Endodermal cell (in vitro differentiated cells): Measurements from ENCODE around the gene STAC. TPM values are rescaled to one million over a fixed set of nuclear protein-coding genes. Genes with fewer than 3 reads are reported as not detected.
"Not testable (repeated sequence)": the region's sequence is repeated elsewhere in the genome, so short reads cannot be mapped to it uniquely, and the experiment has no call there.

Experiments
- DNase-seq: peaks from one replicate; pipeline ENCODE4 v3.0.0-alpha.2; 2017
- H3K27ac ChIP-seq: 2 replicates; pipeline ENCODE4 v1.5.1; 2013; ENCODE audit warnings: mild to moderate bottlenecking, low read depth, low read length, moderate library complexity
- H3K27me3 ChIP-seq: 2 replicates; pipeline ENCODE4 v1.6.1; 2013; ENCODE audit warnings: mild to moderate bottlenecking, low read length, moderate library complexity; ENCODE audit not compliant: insufficient read depth, control insufficient read depth, poor library complexity, severe bottlenecking
- H3K36me3 ChIP-seq: 2 replicates; pipeline ENCODE4 v1.7.0; 2013; ENCODE audit warnings: mild to moderate bottlenecking, low read length, moderate library complexity; ENCODE audit not compliant: control insufficient read depth, insufficient read depth
- H3K4me1 ChIP-seq: one replicate; pipeline ENCODE4 v1.7.0; 2013; ENCODE audit warnings: low read length; ENCODE audit not compliant: control insufficient read depth, insufficient read depth
- H3K4me3 ChIP-seq: 2 replicates; pipeline ENCODE4 v1.5.1; 2013; ENCODE audit warnings: mild to moderate bottlenecking, low read length, moderate library complexity
- H3K9ac ChIP-seq: 2 replicates; pipeline ENCODE4 v1.6.1; 2013; ENCODE audit warnings: mild to moderate bottlenecking, low read length, moderate library complexity; ENCODE audit not compliant: poor library complexity, severe bottlenecking; ENCODE audit errors: extremely low read depth
- H3K9me3 ChIP-seq: 2 replicates; pipeline ENCODE4 v1.6.1; 2013; ENCODE audit warnings: mild to moderate bottlenecking, low read length, moderate library complexity; ENCODE audit not compliant: control insufficient read depth
- H3K27ac Mint-ChIP-seq: 2 replicates; pipeline ENCODE4 v1.8.0; 2020; ENCODE audit warnings: mixed read lengths
- H3K27me3 Mint-ChIP-seq: 2 replicates; pipeline ENCODE4 v1.8.0; 2021; ENCODE audit warnings: mild to moderate bottlenecking, mixed read lengths; ENCODE audit not compliant: insufficient read depth
- H3K36me3 Mint-ChIP-seq: 2 replicates; pipeline ENCODE4 v1.8.0; 2020; ENCODE audit warnings: low read depth, mixed read lengths
- H3K4me1 Mint-ChIP-seq: 2 replicates; pipeline ENCODE4 v1.8.0; 2020; ENCODE audit warnings: mixed read lengths
- H3K4me3 Mint-ChIP-seq: 2 replicates; pipeline ENCODE4 v1.8.0; 2020; ENCODE audit warnings: mild to moderate bottlenecking, moderate library complexity, mixed read lengths
- H3K9me3 Mint-ChIP-seq: 2 replicates; pipeline ENCODE4 v1.8.0; 2020; ENCODE audit warnings: mild to moderate bottlenecking, mixed read lengths
- WGBS, 2 experiments: methylation state at CpG; one replicate each; pipeline versions ENCODE4 v1.1.5 to v1.1.7; 2013; ENCODE audit warnings: missing lambda C conversion rate in 2 of 2, mixed read lengths in 1 of 2; ENCODE audit not compliant: insufficient coverage in 1 of 2, insufficient read length in 1 of 2; 5-methylcytosine and 5-hydroxymethylcytosine counted together
- total RNA-seq, 2 donors: library from RNA; stranded (reverse); fragmentation: NEBNext Ultra II Directional in 1 of 2; extraction: Animal tissue kit (Norgen Biotek cat#: 25700) in 1 of 2; gene quantifications; 2 replicates in 1 of 2; 3 replicates in 1 of 2; pipeline ENCODE4 v1.2.1, GENCODE V29; 2021
- TF ChIP-seq, protein P1 (sequence below): fragments of 200-600 bp; sonication (generic); conservative IDR thresholded peaks from 2 replicates; pipeline ENCODE4 v1.5.0; 2021; ENCODE audit warnings: antibody characterized with exemption, mild to moderate bottlenecking

The STAC gene
- total RNA-seq, 2 donors from 2014 or later: 0.80 to 1.2 TPM

DNA sequence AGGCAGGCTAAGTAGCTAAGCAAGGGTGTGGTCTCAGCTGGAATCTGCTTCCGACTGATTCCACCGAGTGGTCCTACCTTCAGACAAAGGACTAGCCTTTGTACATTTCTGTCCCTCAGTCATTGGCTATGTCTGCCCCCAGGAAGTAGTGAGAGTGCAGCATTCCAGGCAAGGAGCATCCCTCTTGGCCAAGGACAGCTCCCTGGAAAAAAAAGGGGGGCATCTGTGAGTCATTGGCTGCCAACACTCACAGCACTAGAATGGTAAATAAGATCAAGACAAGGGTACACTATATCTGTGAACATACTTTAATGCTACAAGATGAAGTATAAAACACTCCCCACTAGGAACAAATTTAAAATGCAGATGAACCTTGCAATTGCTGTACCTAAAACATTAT, 66.8 kb downstream of the STAC start:
- no peak overlapping the region for H3K4me3 Mint-ChIP-seq
- Histone ChIP-seq H3K27ac (peak overlapping the region; percentile 63), H3K9ac (no peak overlapping the region), H3K27me3 (no peaks in the 10 kb centered on the region), H3K36me3 (no peaks in the 10 kb centered on the region), H3K9me3 (no peaks in the 10 kb centered on the region), H3K4me3 (no peak overlapping the region), H3K4me1 (no peaks in the 10 kb centered on the region)
- TF ChIP-seq, protein P1, sequence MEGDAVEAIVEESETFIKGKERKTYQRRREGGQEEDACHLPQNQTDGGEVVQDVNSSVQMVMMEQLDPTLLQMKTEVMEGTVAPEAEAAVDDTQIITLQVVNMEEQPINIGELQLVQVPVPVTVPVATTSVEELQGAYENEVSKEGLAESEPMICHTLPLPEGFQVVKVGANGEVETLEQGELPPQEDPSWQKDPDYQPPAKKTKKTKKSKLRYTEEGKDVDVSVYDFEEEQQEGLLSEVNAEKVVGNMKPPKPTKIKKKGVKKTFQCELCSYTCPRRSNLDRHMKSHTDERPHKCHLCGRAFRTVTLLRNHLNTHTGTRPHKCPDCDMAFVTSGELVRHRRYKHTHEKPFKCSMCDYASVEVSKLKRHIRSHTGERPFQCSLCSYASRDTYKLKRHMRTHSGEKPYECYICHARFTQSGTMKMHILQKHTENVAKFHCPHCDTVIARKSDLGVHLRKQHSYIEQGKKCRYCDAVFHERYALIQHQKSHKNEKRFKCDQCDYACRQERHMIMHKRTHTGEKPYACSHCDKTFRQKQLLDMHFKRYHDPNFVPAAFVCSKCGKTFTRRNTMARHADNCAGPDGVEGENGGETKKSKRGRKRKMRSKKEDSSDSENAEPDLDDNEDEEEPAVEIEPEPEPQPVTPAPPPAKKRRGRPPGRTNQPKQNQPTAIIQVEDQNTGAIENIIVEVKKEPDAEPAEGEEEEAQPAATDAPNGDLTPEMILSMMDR: no peak
- 77 to 96% methylated on average over 2 of the region's 2 CpGs for WGBS, 2 experiments
- H3K9me3 Mint-ChIP-seq: no peaks in the 10 kb centered on the region
- no peaks in the 10 kb centered on the region for H3K36me3 Mint-ChIP-seq
- H3K27ac Mint-ChIP-seq: no peak overlapping the region
- H3K27me3 Mint-ChIP-seq: no peaks in the 10 kb centered on the region
- peaks cover 2% of the 10 kb centered on the region for H3K4me1 Mint-ChIP-seq
- no peak for DNase-seq

DNA sequence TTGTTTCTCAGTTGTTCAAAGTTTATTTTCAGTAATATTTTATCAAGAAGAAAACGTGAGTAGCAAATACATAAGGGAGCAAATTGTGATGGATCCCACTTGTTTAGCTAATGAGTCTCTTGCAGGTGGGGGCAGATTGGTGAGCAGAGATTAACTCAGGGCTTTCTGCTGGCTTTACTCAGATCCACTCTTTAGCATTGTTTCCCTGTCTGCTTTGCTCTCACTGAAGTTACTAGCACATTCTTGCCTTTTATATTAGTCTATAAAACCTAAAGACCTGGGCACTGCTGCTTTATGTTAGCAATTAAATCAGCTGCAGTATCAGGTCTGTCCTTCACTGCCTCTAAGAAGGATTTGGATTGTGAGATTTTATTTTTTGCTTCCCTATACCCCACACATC, 71.5 kb downstream of the STAC start:
- DNase-seq: no peak
- Mint-ChIP-seq H3K4me1 (no peaks in the 10 kb centered on the region), H3K36me3 (no peaks in the 10 kb centered on the region), H3K4me3 (no peak overlapping the region), H3K27ac (no peak overlapping the region), H3K9me3 (peaks cover 6% of the 10 kb centered on the region), H3K27me3 (no peaks in the 10 kb centered on the region)
- TF ChIP-seq, protein P1: no peak
- Histone ChIP-seq H3K9me3 (no peaks in the 10 kb centered on the region), H3K36me3 (no peaks in the 10 kb centered on the region), H3K4me3 (no peak overlapping the region), H3K27ac (no peak overlapping the region), H3K4me1 (no peaks in the 10 kb centered on the region), H3K27me3 (no peaks in the 10 kb centered on the region), H3K9ac (no peak overlapping the region)
- 67 to 70% methylated on average over 1 of the region's 1 CpG for WGBS, 2 experiments

DNA sequence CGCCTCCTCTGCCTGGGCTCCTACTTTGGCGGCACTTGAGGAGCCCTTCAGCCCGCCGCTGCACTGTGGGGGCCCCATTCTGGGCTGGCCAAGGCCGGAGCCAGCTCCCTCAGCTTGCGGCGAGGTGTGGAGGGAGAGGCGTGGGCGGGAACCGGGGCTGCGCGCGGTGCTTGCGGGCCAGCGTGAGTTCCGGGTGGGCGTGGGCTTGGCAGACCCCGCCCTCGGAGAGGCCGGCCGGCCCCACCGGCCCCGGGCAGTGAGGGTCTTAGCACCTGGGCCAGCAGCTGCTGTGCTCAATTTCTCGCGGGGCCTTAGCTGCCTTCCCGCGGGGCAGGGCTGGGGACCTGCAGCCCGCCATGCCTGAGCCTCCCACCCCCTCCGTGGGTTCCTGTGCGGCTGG, 72.9 kb downstream of the STAC start:
- not testable (repeated sequence) for H3K4me3 Mint-ChIP-seq, H3K9me3 ChIP-seq, H3K9ac ChIP-seq, H3K27me3 ChIP-seq, H3K4me1 Mint-ChIP-seq, H3K4me3 ChIP-seq, H3K27ac ChIP-seq, H3K36me3 Mint-ChIP-seq, H3K36me3 ChIP-seq, H3K27me3 Mint-ChIP-seq, H3K4me1 ChIP-seq, DNase-seq, H3K27ac Mint-ChIP-seq, H3K9me3 Mint-ChIP-seq
- 95 to 96% methylated on average over 14 to 30 of the region's 30 CpGs for WGBS, 2 experiments

DNA sequence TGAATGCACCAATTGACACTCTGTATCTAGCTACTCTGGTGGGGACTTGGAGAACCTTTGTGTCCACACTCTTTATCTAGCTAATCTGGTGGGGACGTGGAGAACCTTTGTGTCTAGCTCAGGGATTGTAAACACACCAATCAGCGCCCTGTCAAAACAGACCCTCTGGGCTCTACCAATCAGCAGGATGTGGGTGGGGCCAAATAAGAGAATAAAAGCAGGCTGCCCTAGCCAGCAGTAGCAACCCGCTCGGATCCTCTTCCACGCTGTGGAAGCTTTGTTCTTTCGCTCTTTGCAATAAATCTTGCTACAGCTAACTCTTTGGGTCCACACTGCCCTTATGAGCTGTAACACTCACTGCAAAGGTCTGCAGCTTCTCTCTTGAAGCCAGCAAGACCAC, 73.6 kb downstream of the STAC start:
- WGBS, 2 experiments: 90 to 93% methylated on average over 5 to 6 of the region's 6 CpGs
- H3K4me3 Mint-ChIP-seq: not testable (repeated sequence)

More for the DNA sequence above, 73.6 kb downstream of the STAC start:
- H3K27ac ChIP-seq, H3K4me1 Mint-ChIP-seq, H3K27ac Mint-ChIP-seq, H3K36me3 Mint-ChIP-seq, H3K27me3 ChIP-seq, H3K4me3 ChIP-seq, H3K4me1 ChIP-seq, H3K9ac ChIP-seq, H3K9me3 ChIP-seq, H3K36me3 ChIP-seq, H3K9me3 Mint-ChIP-seq, DNase-seq, H3K27me3 Mint-ChIP-seq: not testable (repeated sequence)
